Esophagus squamous epithelium (tissue), 4 donors: ENCODE data around the gene APOBEC3A.

ENCODE experiments used
- CTCF ChIP-seq, 6 experiments: fragments of 450-650 bp in 4 of 6; fragments of 200-600 bp in 2 of 6; sonication (generic) in 2 of 6; IDR thresholded peaks; one replicate each; pipeline ENCODE4 v1.5.1; 2016 to 2019; ENCODE audit warnings: antibody characterized with exemption in 6 of 6, mild to moderate bottlenecking in 4 of 6, moderate library complexity in 4 of 6
- POLR2A ChIP-seq, 4 donors: fragments of 450-650 bp; IDR thresholded peaks; one replicate each; pipeline ENCODE4 v1.6.1; 2017; ENCODE audit warnings: antibody characterized with exemption in 4 of 4, mild to moderate bottlenecking in 4 of 4, moderate library complexity in 3 of 4

- TF ChIP-seq CTCF (IDR thresholded peaks at IDR 0.05) (no peak), POLR2A (IDR thresholded peaks at IDR 0.05) (no peak)
Measured at GRCh38 chr22:38959590-38959989, 2.2 kb downstream of the APOBEC3A start.
